Breast epithelium (tissue), 3 donors: Measurements from ENCODE around the gene FOLR1.

Experiments used
- POLR2A ChIP-seq: fragments of 450-650 bp; IDR thresholded peaks from one replicate; pipeline ENCODE4 v1.6.1; 2016; ENCODE audit warnings: antibody characterized with exemption, mild to moderate bottlenecking, moderate library complexity
- POLR2AphosphoS5 ChIP-seq, 3 donors: sonication (generic); formaldehyde crosslinking; IDR thresholded peaks; one replicate each; pipeline ENCODE4 v1.6.1; 2017; ENCODE audit warnings: antibody characterized with exemption in 3 of 3
- TF ChIP-seq, protein P1 (sequence below), 3 donors: fragments of 450-650 bp; IDR thresholded peaks; one replicate each; pipeline ENCODE4 v1.5.1; 2016 to 2017; ENCODE audit warnings: antibody characterized with exemption in 3 of 3, mild to moderate bottlenecking in 3 of 3, moderate library complexity in 3 of 3

DNA sequence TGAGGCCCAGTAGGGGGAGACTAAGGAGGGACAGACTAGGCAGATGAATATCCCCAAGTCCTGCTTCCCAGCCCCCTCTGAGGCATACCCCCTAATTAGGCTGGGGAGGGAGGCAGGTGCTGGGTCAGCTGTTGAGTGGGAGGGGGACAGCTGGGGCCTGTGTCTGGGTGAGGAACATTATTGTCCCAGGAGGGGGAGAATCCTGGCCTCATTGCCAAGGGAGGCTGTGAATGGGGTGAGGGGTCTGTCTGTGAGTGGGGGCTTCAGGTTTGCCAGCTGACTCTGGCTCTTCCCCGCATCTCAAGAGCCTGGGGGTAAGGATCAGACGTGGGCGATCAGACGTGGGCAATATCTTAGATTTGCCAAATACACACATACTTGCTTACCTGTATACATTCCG, 34.8 kb downstream of the FOLR1 start:
- TF ChIP-seq, protein P1, sequence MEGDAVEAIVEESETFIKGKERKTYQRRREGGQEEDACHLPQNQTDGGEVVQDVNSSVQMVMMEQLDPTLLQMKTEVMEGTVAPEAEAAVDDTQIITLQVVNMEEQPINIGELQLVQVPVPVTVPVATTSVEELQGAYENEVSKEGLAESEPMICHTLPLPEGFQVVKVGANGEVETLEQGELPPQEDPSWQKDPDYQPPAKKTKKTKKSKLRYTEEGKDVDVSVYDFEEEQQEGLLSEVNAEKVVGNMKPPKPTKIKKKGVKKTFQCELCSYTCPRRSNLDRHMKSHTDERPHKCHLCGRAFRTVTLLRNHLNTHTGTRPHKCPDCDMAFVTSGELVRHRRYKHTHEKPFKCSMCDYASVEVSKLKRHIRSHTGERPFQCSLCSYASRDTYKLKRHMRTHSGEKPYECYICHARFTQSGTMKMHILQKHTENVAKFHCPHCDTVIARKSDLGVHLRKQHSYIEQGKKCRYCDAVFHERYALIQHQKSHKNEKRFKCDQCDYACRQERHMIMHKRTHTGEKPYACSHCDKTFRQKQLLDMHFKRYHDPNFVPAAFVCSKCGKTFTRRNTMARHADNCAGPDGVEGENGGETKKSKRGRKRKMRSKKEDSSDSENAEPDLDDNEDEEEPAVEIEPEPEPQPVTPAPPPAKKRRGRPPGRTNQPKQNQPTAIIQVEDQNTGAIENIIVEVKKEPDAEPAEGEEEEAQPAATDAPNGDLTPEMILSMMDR (IDR thresholded peaks at IDR 0.05) = no peak
- no peak for TF ChIP-seq POLR2AphosphoS5 (IDR thresholded peaks at IDR 0.05)
- TF ChIP-seq POLR2A = no peak
